ENCODE data around the gene GLIS1.

DNA sequence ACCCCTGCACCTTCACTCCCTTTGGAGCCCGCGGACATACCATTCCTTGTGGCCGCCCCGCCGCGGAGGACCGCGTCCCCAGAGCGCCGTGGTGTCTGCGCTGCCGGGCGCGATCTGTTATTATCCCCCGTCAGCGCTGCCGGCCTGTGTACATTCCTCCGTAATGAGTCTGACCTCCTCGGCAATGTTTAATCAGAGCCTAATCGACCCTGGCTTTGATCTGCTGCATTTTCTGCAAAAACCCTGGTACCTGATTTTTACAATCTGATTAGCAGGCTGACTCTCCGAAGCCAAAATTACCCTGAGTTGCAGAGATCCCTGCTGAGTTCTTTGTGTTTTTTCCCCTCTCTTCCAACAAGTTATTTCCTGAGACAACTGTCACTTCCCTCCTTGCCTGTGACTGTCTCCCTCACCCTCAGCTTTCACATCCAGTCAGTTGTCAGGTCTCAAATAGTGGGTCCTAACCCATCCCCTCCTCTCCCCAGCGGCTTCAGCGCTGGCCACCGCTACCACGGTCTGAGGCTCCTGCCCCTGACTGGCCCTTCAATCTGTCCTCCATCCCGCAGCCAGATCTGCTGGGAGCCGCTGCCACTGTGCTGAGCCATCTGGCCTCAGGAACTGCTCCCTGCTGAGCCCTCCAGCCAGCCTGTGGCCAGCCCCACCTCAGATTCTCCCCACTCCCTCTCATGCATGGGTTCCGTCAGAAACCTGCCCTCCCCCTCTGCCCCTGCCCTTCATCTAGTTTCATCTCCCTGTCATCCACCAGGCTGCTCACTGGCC lies 53.5 kb downstream of the GLIS1 start:
- TF ChIP-seq, protein P1, sequence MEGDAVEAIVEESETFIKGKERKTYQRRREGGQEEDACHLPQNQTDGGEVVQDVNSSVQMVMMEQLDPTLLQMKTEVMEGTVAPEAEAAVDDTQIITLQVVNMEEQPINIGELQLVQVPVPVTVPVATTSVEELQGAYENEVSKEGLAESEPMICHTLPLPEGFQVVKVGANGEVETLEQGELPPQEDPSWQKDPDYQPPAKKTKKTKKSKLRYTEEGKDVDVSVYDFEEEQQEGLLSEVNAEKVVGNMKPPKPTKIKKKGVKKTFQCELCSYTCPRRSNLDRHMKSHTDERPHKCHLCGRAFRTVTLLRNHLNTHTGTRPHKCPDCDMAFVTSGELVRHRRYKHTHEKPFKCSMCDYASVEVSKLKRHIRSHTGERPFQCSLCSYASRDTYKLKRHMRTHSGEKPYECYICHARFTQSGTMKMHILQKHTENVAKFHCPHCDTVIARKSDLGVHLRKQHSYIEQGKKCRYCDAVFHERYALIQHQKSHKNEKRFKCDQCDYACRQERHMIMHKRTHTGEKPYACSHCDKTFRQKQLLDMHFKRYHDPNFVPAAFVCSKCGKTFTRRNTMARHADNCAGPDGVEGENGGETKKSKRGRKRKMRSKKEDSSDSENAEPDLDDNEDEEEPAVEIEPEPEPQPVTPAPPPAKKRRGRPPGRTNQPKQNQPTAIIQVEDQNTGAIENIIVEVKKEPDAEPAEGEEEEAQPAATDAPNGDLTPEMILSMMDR (IDR thresholded peaks at IDR 0.05; ENCODE audit: low read depth, low read length), result no peak
- TF ChIP-seq POLR2A (IDR thresholded peaks at IDR 0.05; ENCODE audit: extremely low read depth, insufficient read length) (no peak), MYC (IDR thresholded peaks at IDR 0.05; ENCODE audit: low read depth, low read length) (no peak)
- TF ChIP-seq, protein P2, sequence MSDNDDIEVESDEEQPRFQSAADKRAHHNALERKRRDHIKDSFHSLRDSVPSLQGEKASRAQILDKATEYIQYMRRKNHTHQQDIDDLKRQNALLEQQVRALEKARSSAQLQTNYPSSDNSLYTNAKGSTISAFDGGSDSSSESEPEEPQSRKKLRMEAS (IDR thresholded peaks at IDR 0.05; ENCODE audit: low read depth, low read length), result no peak

Measured in NB4 (cell line).